Measurements from ENCODE around the gene HARBI1. TPM values are rescaled to one million over a fixed set of nuclear protein-coding genes. Genes with fewer than 3 reads are reported as not detected.

The HARBI1 gene
- total and polyA plus RNA-seq, 9 of the 15 experiments (the other 6 are each of a cell fraction or from before 2014, with no cell fraction given), result 3.5 to 8.4 (median 5.5) TPM

DNA sequence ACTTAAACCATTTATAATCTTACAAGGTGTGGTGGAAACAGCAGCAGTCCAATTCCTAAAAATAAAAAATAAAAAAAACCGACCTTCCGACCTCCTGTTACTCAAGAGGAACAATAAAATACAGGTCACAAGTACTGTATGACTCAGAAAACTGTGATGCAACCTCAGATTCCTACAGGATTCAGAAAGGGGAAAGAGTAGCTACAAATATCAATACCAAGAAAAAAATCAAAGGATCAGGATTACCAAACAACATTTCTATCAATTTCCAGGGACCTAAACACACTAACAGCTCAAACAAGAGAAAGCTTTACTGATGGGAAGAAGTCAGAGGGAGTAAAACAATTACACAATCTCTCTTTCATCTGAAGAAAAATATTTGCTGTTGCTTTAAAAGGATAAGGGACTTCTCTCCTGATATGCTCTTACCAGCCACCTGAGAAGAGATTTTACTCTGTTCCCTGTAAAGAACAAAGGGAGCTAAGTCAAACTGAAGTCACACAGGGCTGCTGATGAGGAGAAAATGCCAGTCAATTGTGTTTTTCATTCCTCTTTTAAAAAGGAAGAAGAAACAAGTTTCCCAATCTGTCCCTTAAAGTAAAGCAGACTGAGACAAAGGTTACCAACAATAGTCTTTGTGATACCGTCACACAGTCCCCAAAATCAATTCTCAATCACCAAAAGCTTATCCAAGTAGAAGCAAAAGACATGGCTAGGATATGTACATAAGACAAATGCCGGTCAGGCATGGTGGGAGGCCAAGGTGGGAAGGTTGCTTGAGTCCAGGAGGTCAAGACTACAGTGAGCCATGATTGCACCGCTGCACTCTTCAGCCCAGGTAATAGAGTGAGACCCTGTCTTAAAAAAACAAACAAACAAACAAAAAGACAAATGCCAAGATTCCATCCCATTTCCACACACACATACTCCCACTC is 62.5 kb downstream of the HARBI1 start (continued):
- TF ChIP-seq GTF2B (IDR thresholded peaks at IDR 0.05; ENCODE audit: extremely low read depth, insufficient read length) (no peak), NR2C2 (CRISPR knock-in tag; IDR thresholded peaks at IDR 0.05) (no peak), NR2C2 (tag; IDR thresholded peaks at IDR 0.05) (peak; percentile 87), RBM17 (IDR thresholded peaks at IDR 0.05; ENCODE audit: borderline replicate concordance, low read depth, low read length) (no peak), LARP7 (IDR thresholded peaks at IDR 0.05) (no peak), RUNX1 (IDR thresholded peaks at IDR 0.05; ENCODE audit: low read depth) (no peak), ZNF436 (CRISPR knock-in tag; IDR thresholded peaks at IDR 0.05) (no peak), REST (IDR thresholded peaks at IDR 0.05; ENCODE audit: borderline replicate concordance) (no peak), REST (CRISPR knock-in tag; IDR thresholded peaks at IDR 0.05; ENCODE audit: low read depth) (no peak), DPF2 (IDR thresholded peaks at IDR 0.05) (peak; percentile 89), ZNF644 (tag; IDR thresholded peaks at IDR 0.05; ENCODE audit: low read depth) (no peak), HMGN3 (IDR thresholded peaks at IDR 0.05; ENCODE audit: borderline replicate concordance, extremely low read depth, insufficient read length, low read depth, low read length) (no peak), PRMT5 (CRISPR knock-in tag; IDR thresholded peaks at IDR 0.05) (no peak), MIER1 (IDR thresholded peaks at IDR 0.05; ENCODE audit: low read depth) (no peak), SP1 (CRISPR knock-in tag; IDR thresholded peaks at IDR 0.05) (no peak), MBD2 (IDR thresholded peaks at IDR 0.05; ENCODE audit: borderline replicate concordance, low read depth) (no peak), GATAD2A (IDR thresholded peaks at IDR 0.05) (no peak), SAP30 (IDR thresholded peaks at IDR 0.05; ENCODE audit: borderline replicate concordance, insufficient read depth, low read depth, low read length, poor library complexity, severe bottlenecking) (no peak)
- TF ChIP-seq, protein P1, sequence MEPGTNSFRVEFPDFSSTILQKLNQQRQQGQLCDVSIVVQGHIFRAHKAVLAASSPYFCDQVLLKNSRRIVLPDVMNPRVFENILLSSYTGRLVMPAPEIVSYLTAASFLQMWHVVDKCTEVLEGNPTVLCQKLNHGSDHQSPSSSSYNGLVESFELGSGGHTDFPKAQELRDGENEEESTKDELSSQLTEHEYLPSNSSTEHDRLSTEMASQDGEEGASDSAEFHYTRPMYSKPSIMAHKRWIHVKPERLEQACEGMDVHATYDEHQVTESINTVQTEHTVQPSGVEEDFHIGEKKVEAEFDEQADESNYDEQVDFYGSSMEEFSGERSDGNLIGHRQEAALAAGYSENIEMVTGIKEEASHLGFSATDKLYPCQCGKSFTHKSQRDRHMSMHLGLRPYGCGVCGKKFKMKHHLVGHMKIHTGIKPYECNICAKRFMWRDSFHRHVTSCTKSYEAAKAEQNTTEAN (CRISPR knock-in tag; IDR thresholded peaks at IDR 0.05), result no peak

All from K562 (cell line).